Body of pancreas (tissue), 4 donors: ENCODE data around the gene ARL6IP4.

Experiments used
- POLR2A ChIP-seq, 3 donors: fragments of 450-650 bp; IDR thresholded peaks; one replicate each; pipeline ENCODE4 v1.6.1; 2016; ENCODE audit warnings: antibody characterized with exemption in 3 of 3, mild to moderate bottlenecking in 2 of 3
- TF ChIP-seq, protein P1 (sequence below), 7 experiments: fragments of 450-650 bp in 4 of 7; fragments of 200-600 bp in 3 of 7; sonication (generic) in 3 of 7; IDR thresholded peaks; one replicate each; pipeline ENCODE4 v1.5.1; 2016 to 2019; ENCODE audit warnings: antibody characterized with exemption in 7 of 7

DNA sequence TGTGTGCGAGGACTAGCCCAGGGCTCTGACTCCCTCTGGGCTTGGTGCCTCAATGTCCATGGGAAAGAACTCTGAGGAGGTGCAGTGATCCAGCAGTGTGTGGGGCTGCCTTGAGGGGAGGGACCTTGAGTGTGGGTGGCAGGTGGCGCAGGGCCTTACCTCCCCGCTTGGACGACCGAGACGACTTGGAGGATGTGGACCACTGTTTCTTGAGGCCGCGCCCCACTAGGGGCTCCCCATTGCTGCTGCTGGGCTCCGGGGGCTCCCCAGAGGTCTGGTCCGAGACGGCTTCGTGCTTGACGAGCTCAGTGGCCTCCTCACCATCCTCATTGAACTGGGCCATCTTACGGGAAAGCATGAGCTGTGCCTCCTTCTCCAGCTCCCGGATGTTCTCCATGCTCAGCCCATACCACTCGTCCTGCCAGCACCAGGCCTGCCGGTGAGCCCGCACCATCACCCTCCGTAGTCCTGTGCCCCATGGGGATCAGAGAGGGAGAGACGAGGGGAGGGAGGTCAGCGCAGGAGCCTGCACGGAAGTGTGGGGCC lies 24.7 kb downstream of the ARL6IP4 start:
- TF ChIP-seq, protein P1, sequence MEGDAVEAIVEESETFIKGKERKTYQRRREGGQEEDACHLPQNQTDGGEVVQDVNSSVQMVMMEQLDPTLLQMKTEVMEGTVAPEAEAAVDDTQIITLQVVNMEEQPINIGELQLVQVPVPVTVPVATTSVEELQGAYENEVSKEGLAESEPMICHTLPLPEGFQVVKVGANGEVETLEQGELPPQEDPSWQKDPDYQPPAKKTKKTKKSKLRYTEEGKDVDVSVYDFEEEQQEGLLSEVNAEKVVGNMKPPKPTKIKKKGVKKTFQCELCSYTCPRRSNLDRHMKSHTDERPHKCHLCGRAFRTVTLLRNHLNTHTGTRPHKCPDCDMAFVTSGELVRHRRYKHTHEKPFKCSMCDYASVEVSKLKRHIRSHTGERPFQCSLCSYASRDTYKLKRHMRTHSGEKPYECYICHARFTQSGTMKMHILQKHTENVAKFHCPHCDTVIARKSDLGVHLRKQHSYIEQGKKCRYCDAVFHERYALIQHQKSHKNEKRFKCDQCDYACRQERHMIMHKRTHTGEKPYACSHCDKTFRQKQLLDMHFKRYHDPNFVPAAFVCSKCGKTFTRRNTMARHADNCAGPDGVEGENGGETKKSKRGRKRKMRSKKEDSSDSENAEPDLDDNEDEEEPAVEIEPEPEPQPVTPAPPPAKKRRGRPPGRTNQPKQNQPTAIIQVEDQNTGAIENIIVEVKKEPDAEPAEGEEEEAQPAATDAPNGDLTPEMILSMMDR (IDR thresholded peaks at IDR 0.05) = no peak
- no peak for TF ChIP-seq POLR2A (IDR thresholded peaks at IDR 0.05)
